ENCODE measurements around the gene MRPL53.
"Not testable (repeated sequence)": the region's sequence is repeated elsewhere in the genome, so short reads cannot be mapped to it uniquely, and the experiment has no call there.

Gene MRPL53

DNA sequence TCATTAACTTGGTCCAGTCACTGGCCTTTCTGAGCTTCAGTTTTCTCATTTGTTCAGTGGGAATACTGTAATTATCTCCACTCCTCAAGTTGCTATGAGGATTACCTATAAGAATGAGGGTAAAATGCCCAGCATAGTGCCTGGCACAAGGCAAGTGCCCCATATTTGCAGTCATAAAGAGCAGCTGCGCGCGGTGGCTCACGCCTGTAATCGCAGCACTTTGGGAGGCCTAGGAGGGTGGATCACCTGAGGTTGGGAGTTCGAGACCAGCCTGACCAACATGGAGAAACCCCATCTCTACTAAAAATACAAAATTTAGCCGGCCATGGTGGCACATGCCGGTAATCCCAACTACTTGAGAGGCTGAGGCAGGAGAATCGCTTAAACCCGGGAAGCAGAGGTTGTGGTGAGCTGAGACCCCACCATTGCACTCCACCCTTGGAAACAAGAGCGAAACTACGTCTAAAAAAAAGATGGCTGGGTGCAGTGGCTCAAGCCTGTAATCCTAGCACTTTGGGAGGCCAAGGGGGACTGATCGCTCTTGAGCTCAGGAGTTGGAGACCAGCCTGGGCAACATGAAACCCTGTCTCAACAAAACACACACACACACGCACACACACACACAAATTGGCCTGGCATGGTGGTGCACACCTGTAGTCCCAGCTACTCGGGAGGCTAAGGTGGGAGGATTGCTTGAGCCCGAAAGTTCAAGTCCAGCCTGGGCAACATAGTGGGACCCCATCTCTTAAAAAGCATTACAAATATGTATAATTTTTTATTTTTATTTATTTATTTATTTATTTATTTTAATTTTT is 29.8 kb downstream of the MRPL53 start:
- H3K9ac ChIP-seq (ENCODE audit: low read length in 2 of 2); H3K36me3 ChIP-seq (ENCODE audit: control insufficient read depth in 2 of 2, insufficient read depth in 2 of 2, low read length in 2 of 2); H3K4me3 ChIP-seq (ENCODE audit: low read length in 2 of 2); H3K9me3 ChIP-seq (ENCODE audit: control insufficient read depth in 2 of 2, low read length in 2 of 2); H3K27ac ChIP-seq (ENCODE audit: low read length): not testable (repeated sequence)
- Histone ChIP-seq H3K4me1 (ENCODE audit: control insufficient read depth, insufficient read depth, low read length) (peaks cover 41% of the 10 kb centered on the region), H3K27me3 (ENCODE audit: control insufficient read depth in 1 of 2, insufficient read depth in 2 of 2, low read length in 2 of 2) (peaks cover 5 to 22% of the 10 kb centered on the region in 2 donors)

DNA sequence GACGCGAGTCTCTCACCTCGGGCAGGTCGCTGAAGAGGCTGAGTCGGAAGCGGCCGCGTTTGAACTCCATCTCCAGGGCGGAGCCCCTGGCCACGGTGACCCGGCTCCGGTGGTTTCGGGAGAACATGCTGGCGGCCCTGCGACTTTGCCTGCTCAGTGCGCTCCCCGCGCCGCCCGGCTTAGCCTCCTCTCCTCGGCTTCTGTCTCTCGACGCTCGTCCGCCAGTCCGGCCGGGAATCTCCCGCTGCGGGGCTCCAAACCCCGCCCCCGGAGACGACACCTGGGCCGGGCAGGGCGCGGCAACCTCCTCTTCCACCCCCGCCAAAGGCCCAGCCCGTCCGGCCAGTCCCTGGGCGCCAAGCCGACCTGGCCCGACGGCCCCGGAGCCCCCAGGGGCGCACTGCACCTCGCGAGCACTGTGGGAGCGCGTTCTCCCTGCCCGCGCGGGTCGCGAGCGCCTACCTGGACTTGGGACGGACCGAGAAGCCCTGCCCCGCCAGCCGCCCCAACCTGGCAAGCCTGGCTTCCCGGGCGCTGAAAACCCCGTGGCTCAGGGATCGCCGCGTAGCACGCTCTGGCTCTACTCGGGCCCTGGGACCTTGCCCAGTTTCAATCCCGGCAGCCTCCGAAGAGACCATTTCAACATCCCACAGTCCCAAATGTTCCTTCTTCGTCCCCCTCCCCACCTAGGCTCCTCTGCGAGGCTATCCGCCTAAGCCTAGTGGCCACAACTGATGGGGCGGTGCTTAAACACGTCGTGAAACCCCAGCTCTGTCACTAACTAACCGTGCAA is 30.6 kb downstream of the MRPL53 start, which contains the start of gene RTKN:
Gene RTKN, minus strand, starts transcription at position 248 of the 793 bp plus-strand sequence. Its CDS starts 121 bp downstream, at position 127.
- H3K4me3 ChIP-seq (ENCODE audit: low read length in 2 of 2): peak within 1 kb of the TSS; percentile 79 to 81
- H3K9me3 ChIP-seq (ENCODE audit: control insufficient read depth in 2 of 2, low read length in 2 of 2): no peaks in the 10 kb centered on the region
- peaks cover 41% of the 10 kb centered on the region for H3K4me1 ChIP-seq (ENCODE audit: control insufficient read depth, insufficient read depth, low read length)
- no peaks in the 10 kb centered on the region for H3K36me3 ChIP-seq (ENCODE audit: control insufficient read depth in 2 of 2, insufficient read depth in 2 of 2, low read length in 2 of 2)
- peaks cover 5 to 22% of the 10 kb centered on the region in 2 donors for H3K27me3 ChIP-seq (ENCODE audit: control insufficient read depth in 1 of 2, insufficient read depth in 2 of 2, low read length in 2 of 2)
- no peak within 1 kb of the TSS for H3K27ac ChIP-seq (ENCODE audit: low read length)
- peak within 1 kb of the TSS; percentile 65 to 73 for H3K9ac ChIP-seq (ENCODE audit: low read length in 2 of 2)

DNA sequence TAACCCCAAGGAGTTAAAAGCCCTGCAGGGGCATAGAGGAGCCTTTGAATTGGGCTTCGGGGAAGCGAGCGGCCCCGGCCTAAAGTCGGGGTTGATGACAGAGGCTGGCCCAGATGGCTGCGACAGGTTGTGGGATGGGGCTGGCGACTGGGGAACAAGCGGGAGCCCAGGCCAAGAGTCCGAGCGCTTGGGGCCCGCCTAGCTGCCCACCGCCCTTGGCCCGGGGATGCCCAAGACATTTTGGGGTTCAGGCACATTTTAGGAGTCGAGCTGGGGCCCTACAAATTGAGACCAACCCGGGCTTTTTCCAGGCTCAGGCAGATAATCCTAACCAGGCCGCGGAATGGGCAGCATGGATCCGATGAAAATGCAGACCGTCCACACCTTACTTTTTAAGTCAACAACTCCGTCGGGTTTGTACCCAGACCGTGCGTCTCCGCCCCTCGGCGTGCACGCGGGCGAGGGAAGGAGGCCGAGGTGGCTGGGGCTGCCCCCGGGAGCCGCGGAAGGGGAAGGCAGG is 31.2 kb downstream of the MRPL53 start:
- H3K27me3 ChIP-seq (ENCODE audit: control insufficient read depth in 1 of 2, insufficient read depth in 2 of 2, low read length in 2 of 2): peaks cover 5 to 22% of the 10 kb centered on the region in 2 donors
- peak overlapping the region; percentile 79 to 81 for H3K4me3 ChIP-seq (ENCODE audit: low read length in 2 of 2)
- H3K36me3 ChIP-seq (ENCODE audit: control insufficient read depth in 2 of 2, insufficient read depth in 2 of 2, low read length in 2 of 2): no peaks in the 10 kb centered on the region
- H3K4me1 ChIP-seq (ENCODE audit: control insufficient read depth, insufficient read depth, low read length): peaks cover 41% of the 10 kb centered on the region
- no peak overlapping the region for H3K27ac ChIP-seq (ENCODE audit: low read length)
- no peaks in the 10 kb centered on the region for H3K9me3 ChIP-seq (ENCODE audit: control insufficient read depth in 2 of 2, low read length in 2 of 2)
- peak overlapping the region; percentile 13 to 65 for H3K9ac ChIP-seq (ENCODE audit: low read length in 2 of 2)

DNA sequence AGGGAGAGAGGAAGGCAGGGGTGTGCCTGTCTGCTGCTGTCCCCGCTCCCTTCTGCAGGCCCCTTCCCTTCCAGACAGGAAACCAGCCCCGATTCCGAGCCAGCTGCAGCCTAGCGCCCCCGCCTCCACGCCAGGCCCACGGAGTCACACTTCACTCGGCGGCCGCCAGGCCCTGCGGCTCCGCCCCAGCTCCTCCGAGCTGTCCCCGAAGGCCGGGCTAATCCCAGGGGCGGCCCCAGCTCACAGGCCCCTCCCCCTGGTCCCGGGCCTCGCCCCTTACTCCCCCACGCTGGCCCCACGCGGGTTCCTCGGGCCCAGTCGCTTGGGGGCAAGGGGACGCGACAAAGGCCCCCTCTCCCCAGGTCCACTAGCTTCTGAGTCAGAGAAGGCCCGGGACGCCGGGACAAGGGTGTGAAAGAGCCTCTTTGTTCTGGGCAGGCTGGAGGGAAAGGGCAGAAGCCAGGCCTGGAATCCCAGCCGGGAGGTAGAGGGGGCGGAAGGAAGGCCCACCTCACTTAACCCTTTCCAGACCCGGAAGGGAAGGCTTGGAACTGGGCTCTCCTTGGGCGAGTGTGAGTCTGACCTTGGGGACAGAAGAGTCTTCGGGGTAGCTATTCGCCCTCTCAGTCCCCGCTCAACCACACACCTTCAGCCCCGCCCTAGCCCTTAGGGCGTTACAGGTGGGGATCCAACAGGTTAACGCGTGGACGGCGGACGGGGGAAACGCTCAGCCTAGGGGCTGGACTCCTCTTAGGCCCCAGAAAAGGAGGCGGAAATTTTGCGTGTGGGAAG is 31.9 kb downstream of the MRPL53 start:
- Histone ChIP-seq H3K27ac (ENCODE audit: low read length) (peak overlapping the region; percentile 41), H3K4me1 (ENCODE audit: control insufficient read depth, insufficient read depth, low read length) (peaks cover 41% of the 10 kb centered on the region), H3K9ac (ENCODE audit: low read length in 2 of 2) (peak overlapping the region; percentile 65 to 76), H3K9me3 (ENCODE audit: control insufficient read depth in 2 of 2, low read length in 2 of 2) (no peaks in the 10 kb centered on the region), H3K36me3 (ENCODE audit: control insufficient read depth in 2 of 2, insufficient read depth in 2 of 2, low read length in 2 of 2) (no peaks in the 10 kb centered on the region), H3K4me3 (ENCODE audit: low read length in 2 of 2) (peak overlapping the region; percentile 79 to 81), H3K27me3 (ENCODE audit: control insufficient read depth in 1 of 2, insufficient read depth in 2 of 2, low read length in 2 of 2) (peaks cover 5 to 22% of the 10 kb centered on the region in 2 donors)

DNA sequence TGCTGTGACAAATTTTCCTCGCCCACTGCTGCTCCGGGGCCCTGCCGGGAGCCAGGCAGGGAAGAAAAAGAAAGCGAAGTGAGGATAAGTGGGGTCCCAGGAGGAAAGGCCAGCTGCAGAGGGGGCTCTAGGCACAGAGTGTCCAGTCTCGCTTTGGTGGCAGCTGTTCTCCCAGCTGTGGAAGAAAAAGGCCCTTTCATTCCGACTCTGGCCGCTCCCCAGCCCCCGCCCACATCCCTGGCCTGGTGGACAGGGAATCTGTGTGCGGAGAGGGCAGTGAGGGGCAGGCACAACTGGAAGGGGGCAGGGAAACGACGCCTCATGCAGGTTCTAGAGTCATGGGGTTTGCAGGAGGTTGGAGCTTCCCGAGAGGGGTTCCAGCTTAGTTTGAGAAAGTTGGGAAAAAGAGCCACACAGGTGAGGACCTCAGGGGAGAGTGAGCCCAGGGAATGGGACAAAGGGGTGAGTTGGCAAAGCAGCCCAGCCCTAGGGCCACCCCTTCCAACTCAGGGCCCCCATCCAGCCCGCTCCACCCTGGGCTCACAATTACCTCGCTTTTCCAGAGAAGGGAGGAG is 32.6 kb downstream of the MRPL53 start:
- Histone ChIP-seq H3K27ac (ENCODE audit: low read length) (peak overlapping the region; percentile 41), H3K27me3 (ENCODE audit: control insufficient read depth in 1 of 2, insufficient read depth in 2 of 2, low read length in 2 of 2) (peaks cover 5 to 22% of the 10 kb centered on the region in 2 donors), H3K36me3 (ENCODE audit: control insufficient read depth in 2 of 2, insufficient read depth in 2 of 2, low read length in 2 of 2) (no peaks in the 10 kb centered on the region), H3K9ac (ENCODE audit: low read length in 2 of 2) (peak overlapping the region; percentile 65 to 76), H3K4me1 (ENCODE audit: control insufficient read depth, insufficient read depth, low read length) (peaks cover 41% of the 10 kb centered on the region), H3K4me3 (ENCODE audit: low read length in 2 of 2) (peak overlapping the region; percentile 79 to 81), H3K9me3 (ENCODE audit: control insufficient read depth in 2 of 2, low read length in 2 of 2) (no peaks in the 10 kb centered on the region)

DNA sequence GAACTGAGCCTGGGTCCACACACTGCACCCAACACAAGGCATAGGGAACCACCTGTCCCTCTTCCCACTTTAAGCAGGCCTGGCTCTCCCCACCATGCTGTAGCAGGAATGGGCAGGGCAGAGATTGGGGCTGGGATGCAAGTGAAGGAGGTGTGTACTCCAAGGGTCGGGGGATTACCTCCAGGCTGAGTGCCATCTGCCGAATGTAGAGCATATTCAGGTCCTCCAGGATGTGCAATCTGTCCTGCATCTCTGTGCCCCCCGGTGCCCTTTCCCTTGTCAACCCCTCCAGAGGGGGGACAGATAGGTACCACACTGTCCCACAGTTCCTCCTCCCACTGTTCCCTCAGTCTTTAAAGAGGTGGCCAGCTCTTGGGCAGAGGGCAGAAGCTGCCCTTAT is 33.1 kb downstream of the MRPL53 start:
- no peaks in the 10 kb centered on the region for H3K36me3 ChIP-seq (ENCODE audit: control insufficient read depth in 2 of 2, insufficient read depth in 2 of 2, low read length in 2 of 2)
- peak overlapping the region; percentile 65 to 76 for H3K9ac ChIP-seq (ENCODE audit: low read length in 2 of 2)
- no peaks in the 10 kb centered on the region for H3K9me3 ChIP-seq (ENCODE audit: control insufficient read depth in 2 of 2, low read length in 2 of 2)
- peaks cover 5 to 22% of the 10 kb centered on the region in 2 donors for H3K27me3 ChIP-seq (ENCODE audit: control insufficient read depth in 1 of 2, insufficient read depth in 2 of 2, low read length in 2 of 2)
- peaks cover 41% of the 10 kb centered on the region for H3K4me1 ChIP-seq (ENCODE audit: control insufficient read depth, insufficient read depth, low read length)
- peak overlapping the region; percentile 41 for H3K27ac ChIP-seq (ENCODE audit: low read length)
- peak overlapping the region; percentile 79 to 81 for H3K4me3 ChIP-seq (ENCODE audit: low read length in 2 of 2)

DNA sequence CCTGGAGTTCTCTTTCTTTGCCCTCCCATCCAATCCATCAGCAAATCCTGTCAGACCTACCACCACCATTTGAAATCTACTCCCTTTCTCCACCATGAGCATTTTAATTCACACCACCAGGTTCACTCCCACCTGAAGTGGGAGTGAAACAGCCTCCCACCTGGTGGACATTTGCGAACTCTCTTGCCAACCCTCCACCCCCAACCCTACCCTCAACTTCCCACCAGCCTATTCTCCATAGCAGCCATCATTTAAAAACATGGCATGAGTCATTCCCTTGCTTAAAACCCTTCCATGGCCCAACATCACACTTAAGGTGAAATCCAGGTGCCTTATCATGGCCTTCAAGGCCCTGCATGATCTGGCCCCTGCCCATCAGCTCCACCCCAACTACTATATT is 34.2 kb downstream of the MRPL53 start:
- Histone ChIP-seq H3K9me3 (ENCODE audit: control insufficient read depth in 2 of 2, low read length in 2 of 2) (no peaks in the 10 kb centered on the region), H3K9ac (ENCODE audit: low read length in 2 of 2) (no peak overlapping the region), H3K4me3 (ENCODE audit: low read length in 2 of 2) (no peak overlapping the region), H3K27me3 (ENCODE audit: control insufficient read depth in 1 of 2, insufficient read depth in 2 of 2, low read length in 2 of 2) (peaks cover 5 to 22% of the 10 kb centered on the region in 2 donors), H3K4me1 (ENCODE audit: control insufficient read depth, insufficient read depth, low read length) (peaks cover 41% of the 10 kb centered on the region), H3K27ac (ENCODE audit: low read length) (no peak overlapping the region), H3K36me3 (ENCODE audit: control insufficient read depth in 2 of 2, insufficient read depth in 2 of 2, low read length in 2 of 2) (no peaks in the 10 kb centered on the region)

DNA sequence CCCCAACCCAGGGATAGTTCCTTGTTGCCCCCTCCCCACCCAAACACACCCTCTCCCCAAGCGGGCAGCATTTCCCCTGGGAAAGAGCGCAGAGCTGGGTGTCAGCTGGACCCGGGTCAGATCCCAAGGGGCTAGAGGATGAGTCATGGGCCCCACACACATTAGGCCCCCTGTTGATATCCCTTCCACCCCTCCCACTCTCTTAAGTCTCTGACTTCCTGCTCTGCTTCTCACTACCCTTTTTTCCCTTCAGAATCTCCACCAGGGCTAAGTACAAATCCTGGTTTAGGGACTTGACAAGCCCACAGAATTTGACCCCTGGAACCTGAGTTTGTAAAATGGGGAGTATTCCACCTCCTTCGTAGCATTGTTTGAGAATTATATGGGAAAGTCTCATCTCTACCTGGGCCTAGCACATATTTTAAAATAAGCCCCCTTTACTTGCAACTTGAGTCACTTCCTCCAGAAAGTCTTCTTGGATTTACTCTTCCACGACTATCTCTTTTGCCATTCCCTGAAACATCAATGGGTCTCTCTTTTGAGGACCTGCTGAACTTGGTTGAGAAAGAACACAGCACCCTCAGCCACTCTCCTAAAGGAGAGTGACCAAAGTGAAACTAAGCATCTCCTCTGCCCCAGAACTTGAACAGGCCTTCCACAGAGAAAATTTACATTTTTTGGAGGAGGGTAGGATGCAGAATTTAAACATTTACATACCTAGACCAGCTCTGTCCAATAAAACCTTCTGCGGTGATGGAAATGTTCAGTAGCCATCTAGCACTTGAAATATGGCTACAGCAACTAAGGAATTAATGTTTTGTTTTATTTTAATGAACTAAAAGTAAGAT is 35.4 kb downstream of the MRPL53 start:
- Histone ChIP-seq H3K27me3 (ENCODE audit: control insufficient read depth in 1 of 2, insufficient read depth in 2 of 2, low read length in 2 of 2) (peaks cover 2 to 13% of the 10 kb centered on the region in 2 donors), H3K4me3 (ENCODE audit: low read length in 2 of 2) (peak overlapping the region in 1 of 2 donors; percentile 40), H3K9ac (ENCODE audit: low read length in 2 of 2) (peak overlapping the region in 1 of 2 donors; percentile 13), H3K4me1 (ENCODE audit: control insufficient read depth, insufficient read depth, low read length) (peaks cover 41% of the 10 kb centered on the region), H3K9me3 (ENCODE audit: control insufficient read depth in 2 of 2, low read length in 2 of 2) (no peaks in the 10 kb centered on the region), H3K36me3 (ENCODE audit: control insufficient read depth in 2 of 2, insufficient read depth in 2 of 2, low read length in 2 of 2) (peaks cover 0 to 4% of the 10 kb centered on the region in 2 donors), H3K27ac (ENCODE audit: low read length) (no peak overlapping the region)

DNA sequence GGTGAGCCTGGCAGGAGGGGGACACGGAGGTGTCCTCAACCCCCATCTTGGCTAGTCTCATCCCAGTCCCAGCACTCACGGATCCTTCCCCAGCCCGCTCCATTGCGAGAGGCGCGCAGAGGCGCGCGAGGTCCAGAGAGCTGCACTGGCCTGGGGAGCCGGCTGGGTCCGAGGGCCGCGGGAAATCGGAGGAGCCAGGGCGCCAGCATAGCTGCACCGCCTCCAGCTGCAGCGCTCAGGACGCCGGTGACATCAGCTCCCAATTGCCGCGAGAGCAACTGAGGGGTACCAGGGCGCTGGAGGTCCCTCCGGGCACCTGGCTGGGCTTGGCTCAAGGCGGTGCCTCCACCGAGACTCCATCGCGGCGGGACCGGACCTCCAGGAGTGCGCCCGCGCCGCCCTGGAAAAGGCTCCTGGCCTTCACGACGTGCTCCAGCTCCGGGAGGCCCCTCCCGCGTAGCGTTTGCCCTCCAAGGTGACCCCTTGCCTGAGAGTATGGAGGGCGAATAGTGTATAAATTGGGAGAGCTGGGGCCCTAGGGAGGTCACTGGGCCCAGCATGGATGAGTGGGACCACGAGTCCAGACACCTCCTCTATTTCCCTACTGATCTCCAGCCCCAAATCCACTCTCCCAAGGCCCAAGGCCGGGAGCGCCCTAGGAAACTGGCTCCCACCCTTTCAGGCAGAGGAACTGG is 36.2 kb downstream of the MRPL53 start:
- Histone ChIP-seq H3K27ac (ENCODE audit: low read length) (no peak overlapping the region), H3K4me1 (ENCODE audit: control insufficient read depth, insufficient read depth, low read length) (peaks cover 33% of the 10 kb centered on the region), H3K9ac (ENCODE audit: low read length in 2 of 2) (peak overlapping the region in 1 of 2 donors; percentile 13)

More for the DNA sequence above, 36.2 kb downstream of the MRPL53 start:
- H3K9me3 ChIP-seq (ENCODE audit: control insufficient read depth in 2 of 2, low read length in 2 of 2): no peaks in the 10 kb centered on the region
- peaks cover 0 to 9% of the 10 kb centered on the region in 2 donors for H3K36me3 ChIP-seq (ENCODE audit: control insufficient read depth in 2 of 2, insufficient read depth in 2 of 2, low read length in 2 of 2)
- H3K4me3 ChIP-seq (ENCODE audit: low read length in 2 of 2): peak overlapping the region in 1 of 2 donors; percentile 40
- H3K27me3 ChIP-seq (ENCODE audit: control insufficient read depth in 1 of 2, insufficient read depth in 2 of 2, low read length in 2 of 2): peaks cover 1 to 5% of the 10 kb centered on the region in 2 donors

Measured in stomach smooth muscle (tissue), 2 donors.